Left lung (tissue), 10 donors: ENCODE measurements around the gene PRKCA. TPM values are rescaled to one million over a fixed set of nuclear protein-coding genes. Genes with fewer than 3 reads are reported as not detected.

Experiments used
- ATAC-seq: fragments of 200-7000 bp; cut with Tn5 transposase; one replicate; pipeline ENCODE4 v1.9.1; 2020; ENCODE audit warnings: moderate library complexity
- DNase-seq, 4 donors: peaks; one replicate each; pipeline ENCODE4 v3.0.0-alpha.2; 2013 to 2020
- H3K27ac ChIP-seq, 2 donors: fragments of 200-600 bp; sonication (generic) in 1 of 2; one replicate each; pipeline versions ENCODE4 v1.5.0 to v1.8.0; 2020 to 2021
- H3K27me3 ChIP-seq, 2 donors: fragments of 200-600 bp; sonication (generic) in 1 of 2; one replicate each; pipeline versions ENCODE4 v1.5.0 to v1.8.0; 2020 to 2021
- H3K36me3 ChIP-seq, 2 donors: fragments of 200-600 bp; sonication (generic) in 1 of 2; one replicate each; pipeline versions ENCODE4 v1.5.0 to v1.8.0; 2020 to 2021
- H3K4me1 ChIP-seq, 2 donors: fragments of 200-600 bp; one replicate each; pipeline ENCODE4 v1.8.0; 2021
- H3K4me3 ChIP-seq, 2 donors: fragments of 200-600 bp; sonication (generic) in 1 of 2; one replicate each; pipeline versions ENCODE4 v1.5.0 to v1.8.0; 2020 to 2021; ENCODE audit warnings: mild to moderate bottlenecking in 1 of 2
- H3K9me3 ChIP-seq, 2 donors: fragments of 200-600 bp; sonication (generic) in 1 of 2; one replicate each; pipeline versions ENCODE4 v1.5.0 to v1.8.0; 2020 to 2021
- intact Hi-C, 2 donors: fragments of 100-400 bp; cut with DNase I; formaldehyde crosslinking; loops; one replicate each; pipeline versions ENCODE4 v1.11.2 to v1.14.2; 2022
- polyA plus RNA-seq, 6 donors: library from polyadenylated mRNA; unstranded; fragments of 120-200 nt; gene quantifications; one replicate each; pipeline ENCODE4 v1.2.1, GENCODE V29; 2013; ENCODE audit not compliant: insufficient read length in 6 of 6
- total RNA-seq, 2 donors: library from RNA; stranded (reverse); fragmentation: NEBNext Ultra II Directional; extraction: Animal tissue kit (Norgen Biotek cat#: 25700); gene quantifications; one replicate each; pipeline ENCODE4 v1.2.1, GENCODE V29; 2021
- TF ChIP-seq, protein P1 (sequence below), 2 donors: fragments of 200-600 bp; sonication (generic) in 1 of 2; IDR thresholded peaks; one replicate each; pipeline versions ENCODE4 v1.5.0 to v1.8.0; 2021; ENCODE audit warnings: antibody characterized with exemption in 2 of 2
- donor health status: DM: no; HTN: yes; CAD: no.
- donor health status: DM: no; HTN: no; CAD: no.

Gene PRKCA
- total and polyA plus RNA-seq, 8 donors = 16.4 to 30.4 (median 17.5) TPM

DNA sequence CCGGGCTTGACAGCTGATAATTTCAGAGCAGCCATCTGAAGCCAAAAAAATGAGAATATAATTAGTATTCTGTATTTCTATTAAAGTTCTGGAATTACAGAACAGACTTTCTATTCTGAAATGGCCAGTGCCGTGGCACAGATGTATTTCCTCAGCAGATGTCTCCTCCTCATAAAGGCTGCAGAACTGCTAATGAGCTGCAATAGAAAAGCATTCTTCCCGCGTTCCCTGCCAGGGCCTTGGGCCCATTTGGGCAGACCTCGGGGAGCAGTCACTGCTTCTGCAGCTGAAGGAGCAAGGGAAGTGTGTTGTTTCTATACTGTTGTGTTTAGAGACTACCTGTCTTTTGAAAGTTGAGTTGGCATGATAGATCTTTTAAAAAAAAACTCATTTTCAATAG is 379.9 kb downstream of the PRKCA start:
- DNase-seq (peak in 2 of 4 donors; percentile 62 to 76), ATAC-seq (no peak)
- peaks cover 0 to 3% of the 10 kb centered on the region in 2 donors for H3K4me1 ChIP-seq
- H3K4me3 ChIP-seq = no peak overlapping the region
- no peak overlapping the region for H3K27ac ChIP-seq
- TF ChIP-seq, protein P1, sequence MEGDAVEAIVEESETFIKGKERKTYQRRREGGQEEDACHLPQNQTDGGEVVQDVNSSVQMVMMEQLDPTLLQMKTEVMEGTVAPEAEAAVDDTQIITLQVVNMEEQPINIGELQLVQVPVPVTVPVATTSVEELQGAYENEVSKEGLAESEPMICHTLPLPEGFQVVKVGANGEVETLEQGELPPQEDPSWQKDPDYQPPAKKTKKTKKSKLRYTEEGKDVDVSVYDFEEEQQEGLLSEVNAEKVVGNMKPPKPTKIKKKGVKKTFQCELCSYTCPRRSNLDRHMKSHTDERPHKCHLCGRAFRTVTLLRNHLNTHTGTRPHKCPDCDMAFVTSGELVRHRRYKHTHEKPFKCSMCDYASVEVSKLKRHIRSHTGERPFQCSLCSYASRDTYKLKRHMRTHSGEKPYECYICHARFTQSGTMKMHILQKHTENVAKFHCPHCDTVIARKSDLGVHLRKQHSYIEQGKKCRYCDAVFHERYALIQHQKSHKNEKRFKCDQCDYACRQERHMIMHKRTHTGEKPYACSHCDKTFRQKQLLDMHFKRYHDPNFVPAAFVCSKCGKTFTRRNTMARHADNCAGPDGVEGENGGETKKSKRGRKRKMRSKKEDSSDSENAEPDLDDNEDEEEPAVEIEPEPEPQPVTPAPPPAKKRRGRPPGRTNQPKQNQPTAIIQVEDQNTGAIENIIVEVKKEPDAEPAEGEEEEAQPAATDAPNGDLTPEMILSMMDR (IDR thresholded peaks at IDR 0.05) = no peak
- intact Hi-C loops = no loop called here
- H3K36me3 ChIP-seq = no peaks in the 10 kb centered on the region
- H3K27me3 ChIP-seq = no peaks in the 10 kb centered on the region
- H3K9me3 ChIP-seq = no peaks in the 10 kb centered on the region

DNA sequence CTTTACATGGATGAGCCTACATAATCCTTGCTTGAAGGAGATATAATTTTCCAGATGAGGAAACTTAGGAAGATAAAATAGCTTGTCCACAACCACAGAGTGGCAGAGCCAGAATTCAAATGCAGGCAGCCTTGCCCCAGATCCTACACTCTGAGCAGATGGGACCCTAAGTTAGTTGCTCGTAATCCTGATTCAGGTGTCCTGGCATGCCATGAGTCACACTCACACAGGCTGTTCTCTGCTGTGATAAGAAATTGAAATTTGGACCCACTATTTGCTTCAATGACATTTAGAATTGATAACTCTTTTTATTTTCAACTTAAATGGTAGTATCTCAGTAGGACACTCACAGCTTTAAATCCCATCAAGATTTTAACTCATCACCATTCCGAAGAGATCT is 381.8 kb downstream of the PRKCA start:
- H3K27ac ChIP-seq = no peak overlapping the region
- no peaks in the 10 kb centered on the region for H3K4me1 ChIP-seq
- no peaks in the 10 kb centered on the region for H3K27me3 ChIP-seq
- peaks cover 0 to 12% of the 10 kb centered on the region in 2 donors for H3K36me3 ChIP-seq
- ATAC-seq (no peak), DNase-seq (no peak)
- no peaks in the 10 kb centered on the region for H3K9me3 ChIP-seq
- no peak overlapping the region for H3K4me3 ChIP-seq
- TF ChIP-seq, protein P1 (IDR thresholded peaks at IDR 0.05) = no peak
- intact Hi-C loops = no loop called here

DNA sequence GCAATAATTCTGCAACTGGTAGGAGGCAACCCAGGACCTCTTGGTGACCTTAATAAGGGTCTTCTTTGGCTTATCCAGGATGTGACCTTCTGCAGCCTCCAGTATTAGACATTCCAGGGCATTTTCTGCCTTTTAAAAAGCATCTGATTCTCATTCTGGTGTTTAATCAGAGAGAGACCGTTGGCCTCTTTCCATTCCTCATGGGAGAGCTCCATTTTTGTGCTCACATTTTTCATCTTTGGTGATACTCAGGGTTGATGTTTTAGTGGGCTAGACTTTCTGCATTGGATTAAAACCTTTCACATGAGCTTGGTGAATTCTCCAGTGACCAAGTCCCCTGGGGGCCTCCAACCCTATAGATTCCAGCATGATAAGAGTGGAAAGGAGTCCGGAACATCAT is 382.3 kb downstream of the PRKCA start:
- H3K4me1 ChIP-seq = no peaks in the 10 kb centered on the region
- H3K4me3 ChIP-seq = no peak overlapping the region
- peaks cover 0 to 12% of the 10 kb centered on the region in 2 donors for H3K36me3 ChIP-seq
- intact Hi-C loops = no loop called here
- H3K9me3 ChIP-seq = no peaks in the 10 kb centered on the region
- no peaks in the 10 kb centered on the region for H3K27me3 ChIP-seq
- no peak overlapping the region for H3K27ac ChIP-seq
- TF ChIP-seq, protein P1 (IDR thresholded peaks at IDR 0.05) = no peak
- DNase-seq = no peak
- ATAC-seq = no peak

DNA sequence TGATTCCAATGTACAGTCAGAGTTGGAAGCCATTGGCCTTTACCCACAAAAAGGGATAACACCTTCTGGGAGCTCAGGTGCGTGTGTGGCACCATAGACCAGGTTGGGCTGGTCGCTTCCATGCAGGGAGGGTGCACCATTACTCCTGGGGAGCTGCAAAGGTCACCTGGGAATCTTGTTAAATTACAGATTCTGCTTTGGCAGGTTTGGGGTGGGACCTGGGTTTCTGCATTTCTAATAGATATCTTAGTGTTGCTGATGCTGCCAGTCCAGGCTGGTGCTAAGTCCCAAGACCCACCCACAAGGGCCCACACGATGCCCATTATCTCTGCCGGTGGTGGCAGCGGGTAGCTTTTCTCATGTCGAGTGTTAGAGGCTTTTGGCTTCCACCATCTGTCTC is 384.2 kb downstream of the PRKCA start:
- no peak for ATAC-seq
- TF ChIP-seq, protein P1 (IDR thresholded peaks at IDR 0.05) = no peak
- no peak for DNase-seq
- Histone ChIP-seq H3K27me3 (no peaks in the 10 kb centered on the region), H3K9me3 (no peaks in the 10 kb centered on the region), H3K4me1 (no peaks in the 10 kb centered on the region), H3K27ac (no peak overlapping the region), H3K36me3 (peaks cover 0 to 12% of the 10 kb centered on the region in 2 donors), H3K4me3 (no peak overlapping the region)
- intact Hi-C loops = no loop called here

DNA sequence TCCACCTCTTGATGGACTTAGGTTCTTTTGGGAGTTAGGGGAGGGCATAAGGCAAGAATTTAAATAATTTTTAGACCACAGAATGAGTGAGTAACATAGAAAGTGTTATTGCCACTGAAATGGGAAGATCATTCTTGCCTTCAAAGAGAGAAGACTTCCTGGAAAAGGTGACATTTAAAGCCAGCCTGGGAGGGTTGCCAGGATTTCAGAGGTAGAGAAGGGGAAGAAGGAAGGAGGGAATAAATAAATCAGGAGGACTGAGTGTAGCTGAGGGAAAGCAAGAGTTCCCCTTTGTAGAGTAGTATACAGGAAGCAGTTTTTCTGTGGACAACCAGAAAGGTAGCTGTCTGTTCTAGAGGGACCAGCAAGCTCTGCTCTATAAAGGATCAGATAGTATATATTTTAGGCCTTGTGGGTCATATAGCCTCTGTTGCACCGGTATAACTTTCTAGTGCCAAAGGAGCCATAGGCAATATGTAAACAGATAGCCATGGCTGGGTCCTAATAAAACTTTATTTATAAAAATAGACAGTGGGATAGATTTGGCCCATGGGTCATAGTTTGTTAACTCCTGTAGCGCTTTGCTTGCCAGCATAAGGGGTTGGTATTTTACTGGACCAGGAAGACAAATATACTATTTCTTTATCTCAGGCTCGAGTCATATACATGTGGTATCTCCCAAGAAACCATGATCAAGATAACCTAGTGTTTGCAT is 385.3 kb downstream of the PRKCA start:
- Histone ChIP-seq H3K27ac (no peak overlapping the region), H3K36me3 (peaks cover 0 to 12% of the 10 kb centered on the region in 2 donors), H3K27me3 (no peaks in the 10 kb centered on the region), H3K9me3 (no peaks in the 10 kb centered on the region), H3K4me1 (no peaks in the 10 kb centered on the region), H3K4me3 (no peak overlapping the region)
- DNase-seq = no peak
- intact Hi-C loops = no loop called here
- ATAC-seq = no peak
- TF ChIP-seq, protein P1 (IDR thresholded peaks at IDR 0.05) = no peak
